Left lung (tissue), 10 donors: Measurements from ENCODE around the gene RNPEP. TPM values are rescaled to one million over a fixed set of nuclear protein-coding genes. Genes with fewer than 3 reads are reported as not detected.

Source experiments
- ATAC-seq: fragments of 200-7000 bp; cut with Tn5 transposase; one replicate; pipeline ENCODE4 v1.9.1; 2020; ENCODE audit warnings: moderate library complexity
- DNase-seq, 4 donors: peaks; one replicate each; pipeline ENCODE4 v3.0.0-alpha.2; 2013 to 2020
- H3K27ac ChIP-seq, 2 donors: fragments of 200-600 bp; sonication (generic) in 1 of 2; one replicate each; pipeline versions ENCODE4 v1.5.0 to v1.8.0; 2020 to 2021
- H3K27me3 ChIP-seq, 2 donors: fragments of 200-600 bp; sonication (generic) in 1 of 2; one replicate each; pipeline versions ENCODE4 v1.5.0 to v1.8.0; 2020 to 2021
- H3K36me3 ChIP-seq, 2 donors: fragments of 200-600 bp; sonication (generic) in 1 of 2; one replicate each; pipeline versions ENCODE4 v1.5.0 to v1.8.0; 2020 to 2021
- H3K4me1 ChIP-seq, 2 donors: fragments of 200-600 bp; one replicate each; pipeline ENCODE4 v1.8.0; 2021
- H3K4me3 ChIP-seq, 2 donors: fragments of 200-600 bp; sonication (generic) in 1 of 2; one replicate each; pipeline versions ENCODE4 v1.5.0 to v1.8.0; 2020 to 2021; ENCODE audit warnings: mild to moderate bottlenecking in 1 of 2
- H3K9me3 ChIP-seq, 2 donors: fragments of 200-600 bp; sonication (generic) in 1 of 2; one replicate each; pipeline versions ENCODE4 v1.5.0 to v1.8.0; 2020 to 2021
- CTCF ChIP-seq, 2 donors: fragments of 200-600 bp; sonication (generic) in 1 of 2; IDR thresholded peaks; one replicate each; pipeline versions ENCODE4 v1.5.0 to v1.8.0; 2021; ENCODE audit warnings: antibody characterized with exemption in 2 of 2
- intact Hi-C, 2 donors: fragments of 100-400 bp; cut with DNase I; formaldehyde crosslinking; loops; one replicate each; pipeline versions ENCODE4 v1.11.2 to v1.14.2; 2022
- polyA plus RNA-seq, 6 donors: library from polyadenylated mRNA; unstranded; fragments of 120-200 nt; gene quantifications; one replicate each; pipeline ENCODE4 v1.2.1, GENCODE V29; 2013; ENCODE audit not compliant: insufficient read length in 6 of 6
- total RNA-seq, 2 donors: library from RNA; stranded (reverse); fragmentation: NEBNext Ultra II Directional; extraction: Animal tissue kit (Norgen Biotek cat#: 25700); gene quantifications; one replicate each; pipeline ENCODE4 v1.2.1, GENCODE V29; 2021
- donor health status: DM: no; HTN: yes; CAD: no.
- donor health status: DM: no; HTN: no; CAD: no.

RNPEP gene
- total and polyA plus RNA-seq, 8 donors = 56.0 to 81.2 (median 65.3) TPM

DNA sequence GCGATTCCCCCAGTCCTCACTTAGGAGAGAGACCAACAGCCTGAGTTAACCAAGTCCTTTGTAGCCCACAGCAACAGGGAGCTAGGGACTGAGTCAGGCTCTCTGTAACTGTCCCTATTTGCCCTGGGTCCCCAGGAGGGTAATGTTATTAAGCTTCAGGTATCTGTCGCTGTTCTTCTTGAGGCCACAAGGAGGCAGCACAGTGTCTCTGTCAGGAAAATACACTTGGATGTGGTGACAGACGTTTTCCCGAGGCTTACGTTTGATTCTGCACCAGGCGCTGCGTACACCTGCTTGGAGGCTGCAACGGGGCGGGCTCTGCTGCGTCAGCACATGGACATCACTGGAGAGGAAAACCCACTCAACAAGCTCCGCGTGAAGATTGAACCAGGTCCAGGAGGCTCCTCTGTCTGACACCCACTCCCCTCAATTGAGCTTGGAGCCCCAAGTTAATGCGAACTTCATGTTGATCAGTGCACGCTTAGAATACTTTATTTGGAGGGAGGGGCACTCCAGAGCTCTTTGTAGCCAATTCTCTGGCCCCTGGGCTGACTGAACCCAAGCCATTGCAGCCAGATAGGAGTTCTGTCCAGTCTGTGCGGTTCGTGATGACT lies 17.3 kb downstream of the RNPEP start:
- Histone ChIP-seq H3K27me3 (no peaks in the 10 kb centered on the region), H3K9me3 (no peaks in the 10 kb centered on the region), H3K27ac (no peak overlapping the region), H3K4me3 (no peak overlapping the region), H3K4me1 (no peaks in the 10 kb centered on the region), H3K36me3 (peaks cover 3 to 99% of the 10 kb centered on the region in 2 donors)
- TF ChIP-seq CTCF (IDR thresholded peaks at IDR 0.05) = peak; percentile 60 to 68
- ATAC-seq (peak; percentile 90), DNase-seq (peak in 1 of 4 donors; percentile 66)
- intact Hi-C loops = loop anchor here (5.0 to 10.0 kb wide), 2 partner anchors 115 to 118 kb away; no protein-coding TSS in a partner anchor

DNA sequence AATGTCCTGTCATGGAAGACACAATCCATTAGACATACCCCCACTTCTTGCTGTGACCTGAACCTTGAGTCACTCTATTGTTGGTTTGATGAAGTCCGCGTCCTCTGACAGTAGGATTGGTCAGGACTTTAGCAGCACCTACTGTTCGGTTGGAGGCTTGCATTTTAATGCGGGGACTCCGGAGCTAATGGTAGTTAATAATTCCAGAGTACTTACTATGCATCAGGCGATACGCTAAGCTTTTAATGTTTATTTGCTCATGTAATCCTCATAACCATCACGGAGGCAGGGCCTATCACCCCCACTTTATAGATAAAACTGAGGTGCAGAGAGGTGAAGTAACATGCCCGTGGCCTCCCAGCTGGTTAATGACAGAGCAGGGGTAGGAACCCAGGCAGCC lies 20.1 kb downstream of the RNPEP start:
- H3K4me3 ChIP-seq = no peak overlapping the region
- TF ChIP-seq CTCF (IDR thresholded peaks at IDR 0.05) = no peak
- H3K9me3 ChIP-seq = no peaks in the 10 kb centered on the region
- no peaks in the 10 kb centered on the region for H3K27me3 ChIP-seq
- intact Hi-C loops = loop anchor here (5.0 to 10.0 kb wide), 2 partner anchors 112 to 115 kb away; no protein-coding TSS in a partner anchor
- peaks cover 3 to 100% of the 10 kb centered on the region in 2 donors for H3K36me3 ChIP-seq
- ATAC-seq = no peak
- peaks cover 0 to 4% of the 10 kb centered on the region in 2 donors for H3K4me1 ChIP-seq
- H3K27ac ChIP-seq = no peak overlapping the region
- no peak for DNase-seq

- Histone ChIP-seq H3K27me3 (no peaks in the 10 kb centered on the region), H3K4me3 (no peak overlapping the region), H3K36me3 (peaks cover 3 to 86% of the 10 kb centered on the region in 2 donors), H3K9me3 (no peaks in the 10 kb centered on the region), H3K4me1 (peaks cover 0 to 4% of the 10 kb centered on the region in 2 donors), H3K27ac (no peak overlapping the region)
- DNase-seq (no peak), ATAC-seq (no peak)
- TF ChIP-seq CTCF (IDR thresholded peaks at IDR 0.05) = no peak
- intact Hi-C loops = loop anchor here (5.0 to 10.0 kb wide), 2 partner anchors 110 to 113 kb away; no protein-coding TSS in a partner anchor
Measured at GRCh38 chr1:202004711-202005110, 22.3 kb downstream of the RNPEP start.

GRCh38 chr1:202005958-202006357 lies 23.5 kb downstream of the RNPEP start:
- no peak for ATAC-seq
- H3K36me3 ChIP-seq = peaks cover 3 to 73% of the 10 kb centered on the region in 2 donors

More at GRCh38 chr1:202005958-202006357, 23.5 kb downstream of the RNPEP start:
- H3K27ac ChIP-seq = no peak overlapping the region
- no peak for DNase-seq
- H3K9me3 ChIP-seq = no peaks in the 10 kb centered on the region
- intact Hi-C loops = loop anchor here in 1 of 2 donors (10.0 kb wide), 1 partner anchor 109 kb away; no protein-coding TSS in a partner anchor
- no peak overlapping the region for H3K4me3 ChIP-seq
- TF ChIP-seq CTCF (IDR thresholded peaks at IDR 0.05) = peak in 1 of 2 donors; percentile 20
- peaks cover 0 to 4% of the 10 kb centered on the region in 2 donors for H3K4me1 ChIP-seq
- no peaks in the 10 kb centered on the region for H3K27me3 ChIP-seq
